ENCODE data around the gene THAP8.

Gene THAP8

GRCh38 chr19:36054119-36054732, at the start of gene THAP8:
Gene THAP8, minus strand, starts transcription at chr19:36054285. Its CDS starts 68 bp downstream, at chr19:36054217.
- ChIA-PET POLR2A (interaction anchor here (0.6 to 1.7 kb wide), 15 partner anchors 10 to 306 kb away, joined by 3 to 9 read pairs (median 4); partner anchors contain the start of genes ALKBH6, LIN37, POLR2I and TBCB), CTCF (interaction anchor here (0.8 kb wide), 1 partner anchor 123 kb away, joined by 3 read pairs; no protein-coding TSS in a partner anchor)
- peak; percentile 96 for DNase-seq (ENCODE audit: extremely low spot score)
- TF ChIP-seq ARNT (IDR thresholded peaks at IDR 0.05) (no peak), BHLHE40 (IDR thresholded peaks at IDR 0.05; ENCODE audit: borderline replicate concordance) (peak; percentile 45; the same call in 1 of the 2 replicates), PKNOX1 (IDR thresholded peaks at IDR 0.05) (peak; percentile 83), CTBP1 (IDR thresholded peaks at IDR 0.05; ENCODE audit: borderline replicate concordance) (no peak), TARDBP (IDR thresholded peaks at IDR 0.05) (0 out of 2 replicates have a peak, but pooled peaks have one; percentile 22), HDGF (IDR thresholded peaks at IDR 0.05; ENCODE audit: borderline replicate concordance) (0 out of 2 replicates have a peak, but pooled peaks have one; percentile 31)

GRCh38 chr19:36103040-36103626, 49.0 kb upstream of the THAP8 start:
- TF ChIP-seq SP1 (IDR thresholded peaks at IDR 0.05) (no peak), FOXA1 (IDR thresholded peaks at IDR 0.05) (no peak), SUZ12 (IDR thresholded peaks at IDR 0.05) (no peak), HDGF (IDR thresholded peaks at IDR 0.05; ENCODE audit: borderline replicate concordance) (no peak), ELF4 (IDR thresholded peaks at IDR 0.05) (no peak), ARNT (IDR thresholded peaks at IDR 0.05) (no peak), TARDBP (IDR thresholded peaks at IDR 0.05) (no peak), CTBP1 (IDR thresholded peaks at IDR 0.05; ENCODE audit: borderline replicate concordance) (no peak), NFRKB (IDR thresholded peaks at IDR 0.05) (no peak), L3MBTL2 (conservative IDR thresholded peaks at IDR 0.05) (no peak), FOXK2 (IDR thresholded peaks at IDR 0.05) (no peak), LEF1 (IDR thresholded peaks at IDR 0.05; ENCODE audit: borderline replicate concordance) (no peak), BHLHE40 (IDR thresholded peaks at IDR 0.05; ENCODE audit: borderline replicate concordance) (no peak)
- ChIA-PET POLR2A (interaction anchor here (1.1 kb wide), 1 partner anchor 12 kb away, joined by 3 read pairs; the partner anchor contains the start of genes POLR2I and TBCB), CTCF (no interaction called here)
- no peak for DNase-seq (ENCODE audit: extremely low spot score)

GRCh38 chr19:36101550-36102327, 47.7 kb upstream of the THAP8 start:
- CTCF ChIA-PET: no interaction called here
- POLR2A ChIA-PET: interaction anchor here (1.2 to 1.5 kb wide), 2 partner anchors 8 to 14 kb away, joined by 3 to 7 read pairs; partner anchors contain the start of gene TBCB
- TF ChIP-seq SUZ12 (IDR thresholded peaks at IDR 0.05) (no peak), HDGF (IDR thresholded peaks at IDR 0.05; ENCODE audit: borderline replicate concordance) (no peak), FOXM1 (IDR thresholded peaks at IDR 0.05; ENCODE audit: borderline replicate concordance) (no peak), CTBP1 (IDR thresholded peaks at IDR 0.05; ENCODE audit: borderline replicate concordance) (no peak), ELF4 (IDR thresholded peaks at IDR 0.05) (no peak), L3MBTL2 (conservative IDR thresholded peaks at IDR 0.05) (no peak), ARNT (IDR thresholded peaks at IDR 0.05) (no peak), SP1 (IDR thresholded peaks at IDR 0.05) (no peak)
- no peak for DNase-seq (ENCODE audit: extremely low spot score)

- no peak for TF ChIP-seq ELF4 (IDR thresholded peaks at IDR 0.05)
- TF ChIP-seq LEF1 (IDR thresholded peaks at IDR 0.05; ENCODE audit: borderline replicate concordance): no peak
- no peak for TF ChIP-seq HDGF (IDR thresholded peaks at IDR 0.05; ENCODE audit: borderline replicate concordance)
- TF ChIP-seq TARDBP (IDR thresholded peaks at IDR 0.05): no peak
- no peak for TF ChIP-seq NFRKB (IDR thresholded peaks at IDR 0.05)
- no peak for TF ChIP-seq CTBP1 (IDR thresholded peaks at IDR 0.05; ENCODE audit: borderline replicate concordance)
- no peak for TF ChIP-seq PKNOX1 (IDR thresholded peaks at IDR 0.05)
- no peak for TF ChIP-seq BHLHE40 (IDR thresholded peaks at IDR 0.05; ENCODE audit: borderline replicate concordance)
- TF ChIP-seq FOXK2 (IDR thresholded peaks at IDR 0.05): no peak
- TF ChIP-seq SP1 (IDR thresholded peaks at IDR 0.05): no peak
- TF ChIP-seq FOXM1 (IDR thresholded peaks at IDR 0.05; ENCODE audit: borderline replicate concordance): no peak
- ChIA-PET POLR2A (interaction anchor here (1.2 to 1.5 kb wide), 2 partner anchors 9 to 15 kb away, joined by 3 to 7 read pairs; partner anchors contain the start of gene TBCB), CTCF (no interaction called here)
- DNase-seq (ENCODE audit: extremely low spot score): no peak
These were observed 46.4 kb upstream of the THAP8 start for GRCh38 chr19:36100476-36100875.

- ChIA-PET POLR2A (no interaction called here), CTCF (no interaction called here)
- DNase-seq (ENCODE audit: extremely low spot score): no peak
- no peak for TF ChIP-seq FOXA1 (IDR thresholded peaks at IDR 0.05)
- no peak for TF ChIP-seq HDGF (IDR thresholded peaks at IDR 0.05; ENCODE audit: borderline replicate concordance)
- no peak for TF ChIP-seq ZNF384 (IDR thresholded peaks at IDR 0.05)
- no peak for TF ChIP-seq FOXM1 (IDR thresholded peaks at IDR 0.05; ENCODE audit: borderline replicate concordance)
- TF ChIP-seq CTBP1 (IDR thresholded peaks at IDR 0.05; ENCODE audit: borderline replicate concordance): no peak
- TF ChIP-seq LEF1 (IDR thresholded peaks at IDR 0.05; ENCODE audit: borderline replicate concordance): no peak
These were observed 45.2 kb upstream of the THAP8 start for GRCh38 chr19:36099166-36099785.

- POLR2A ChIA-PET: no interaction called here
- no peak for DNase-seq (ENCODE audit: extremely low spot score)
- TF ChIP-seq TARDBP (IDR thresholded peaks at IDR 0.05): no peak
- CTCF ChIA-PET: no interaction called here
These were observed 43.0 kb upstream of the THAP8 start for GRCh38 chr19:36097036-36097435.
